IMR-90 (cell line): Measurements from ENCODE around the gene SAMD11. TPM values are rescaled to one million over a fixed set of nuclear protein-coding genes. Genes with fewer than 3 reads are reported as not detected.

Experiments
- ATAC-seq: fragments of 200-7000 bp; cut with Tn5 transposase; 2 replicates; pipeline ENCODE4 v1.9.1; 2020; ENCODE audit warnings: low read depth, mild to moderate bottlenecking, moderate library complexity
- BruUV-seq: library from RNA; stranded (reverse); fragments of 400-500 nt; replicated peaks from 2 replicates; lab custom pipeline; 2021; lab: Mats Ljungman, UMichigan
- CTCF ChIA-PET: fragments of 300-600 bp; formaldehyde crosslinking; extraction: SDS; loops from one replicate; lab custom pipeline; 2021; ENCODE audit warnings: antibody characterized with exemption; lab: Yijun Ruan, JAX
- POLR2A ChIA-PET: fragments of 300-600 bp; sonication (Branson Sonifier 250); formaldehyde crosslinking; loops from one replicate; lab custom pipeline; 2022; ENCODE audit warnings: antibody characterized with exemption; ENCODE audit not compliant: unreplicated experiment; lab: Charles Lee
- DNase-seq: peaks from one replicate; pipeline ENCODE4 v3.0.0; 2013
- H2AFZ ChIP-seq: replicated peaks from 2 replicates; pipeline ENCODE3; 2013; ENCODE audit warnings: low read length, mild to moderate bottlenecking; ENCODE audit not compliant: poor library complexity
- H2AK5ac ChIP-seq: 2 replicates; pipeline ENCODE4 v1.6.1; 2013; ENCODE audit warnings: low read depth, low read length, inconsistent platforms
- H2AK9ac ChIP-seq: replicated peaks from 2 replicates; pipeline ENCODE3; 2013; ENCODE audit warnings: mild to moderate bottlenecking, low read depth, low read length, moderate library complexity; ENCODE audit not compliant: poor library complexity
- H2BK120ac ChIP-seq: 2 replicates; pipeline ENCODE4 v1.6.1; 2013; ENCODE audit warnings: low read depth, low read length, inconsistent platforms
- H2BK15ac ChIP-seq: 3 replicates; pipeline ENCODE4 v1.6.1; 2013; ENCODE audit warnings: low read depth, low read length, inconsistent platforms
- H2BK20ac ChIP-seq: 2 replicates; pipeline ENCODE4 v1.6.1; 2013; ENCODE audit warnings: low read depth, mild to moderate bottlenecking, inconsistent platforms, low read length, moderate library complexity
- H2BK5ac ChIP-seq: 2 replicates; pipeline ENCODE4 v1.6.1; 2013; ENCODE audit warnings: mild to moderate bottlenecking, low read depth, low read length, inconsistent platforms; ENCODE audit not compliant: poor library complexity, severe bottlenecking
- H3K14ac ChIP-seq: replicated peaks from 2 replicates; pipeline ENCODE4 v1.6.1; 2013; ENCODE audit warnings: low read depth, low read length, inconsistent platforms
- H3K18ac ChIP-seq: 2 replicates; pipeline ENCODE4 v1.6.1; 2013; ENCODE audit warnings: low read depth, low read length, control low read depth
- H3K23ac ChIP-seq: 2 replicates; pipeline ENCODE4 v1.6.1; 2013; ENCODE audit warnings: low read depth, low read length, inconsistent platforms
- H3K27ac ChIP-seq: 2 replicates; pipeline ENCODE4 v1.5.1; 2013; ENCODE audit warnings: mild to moderate bottlenecking, control low read depth, low read length; ENCODE audit not compliant: insufficient read depth
- H3K27me3 ChIP-seq: 2 replicates; pipeline ENCODE4 v1.6.1; 2013; ENCODE audit warnings: low read length; ENCODE audit not compliant: control insufficient read depth, insufficient read depth
- H3K36me3 ChIP-seq: 2 replicates; pipeline ENCODE4 v1.6.1; 2013; ENCODE audit warnings: low read length, mixed read lengths; ENCODE audit not compliant: control insufficient read depth, insufficient read depth
- H3K4ac ChIP-seq: 2 replicates; pipeline ENCODE4 v1.6.1; 2013; ENCODE audit warnings: low read depth, low read length, inconsistent platforms
- H3K4me1 ChIP-seq: 2 replicates; pipeline ENCODE4 v1.6.1; 2013; ENCODE audit warnings: low read length, mixed read lengths; ENCODE audit not compliant: control insufficient read depth, insufficient read depth
- H3K4me2 ChIP-seq: 2 replicates; pipeline ENCODE4 v1.6.1; 2013; ENCODE audit warnings: low read depth, mild to moderate bottlenecking, control low read depth, low read length, moderate library complexity
- H3K4me3 ChIP-seq: 2 replicates; pipeline ENCODE4 v1.5.1; 2013; ENCODE audit warnings: low read depth, mild to moderate bottlenecking, control low read depth, low read length, moderate library complexity; ENCODE audit not compliant: insufficient read depth
- H3K56ac ChIP-seq: 2 replicates; pipeline ENCODE4 v1.6.1; 2013; ENCODE audit warnings: low read length, inconsistent platforms; ENCODE audit not compliant: insufficient read depth; ENCODE audit errors: extremely low read depth
- H3K79me1 ChIP-seq, 2 experiments: 2 replicates each; pipeline ENCODE4 v1.6.1; 2013; ENCODE audit warnings: low read length in 2 of 2, inconsistent platforms in 1 of 2, low read depth in 1 of 2
- H3K9ac ChIP-seq: 2 replicates; pipeline ENCODE4 v1.6.1; 2013; ENCODE audit warnings: low read depth, low read length, control low read depth
- H3K9me1 ChIP-seq: 2 replicates; pipeline ENCODE4 v1.6.1; 2013; ENCODE audit warnings: low read length, inconsistent platforms; ENCODE audit not compliant: insufficient read depth
- H3K9me3 ChIP-seq: 2 replicates; pipeline ENCODE4 v1.6.1; 2013; ENCODE audit warnings: low read length; ENCODE audit not compliant: control insufficient read depth, insufficient read depth
- H4K20me1 ChIP-seq: 2 replicates; pipeline ENCODE4 v1.6.1; 2013; ENCODE audit warnings: low read length, inconsistent platforms; ENCODE audit not compliant: insufficient read depth
- H4K5ac ChIP-seq: 2 replicates; pipeline ENCODE4 v1.6.1; 2013; ENCODE audit warnings: mild to moderate bottlenecking, low read depth, low read length, control low read depth
- H4K8ac ChIP-seq, 2 experiments: 2 replicates each; pipeline ENCODE4 v1.6.1; 2013; ENCODE audit warnings: low read depth in 2 of 2, low read length in 2 of 2, control low read depth in 1 of 2, inconsistent platforms in 1 of 2
- H4K91ac ChIP-seq: 2 replicates; pipeline ENCODE4 v1.6.1; 2013; ENCODE audit warnings: low read depth, low read length, inconsistent platforms; ENCODE audit not compliant: insufficient read depth
- BHLHE40 ChIP-seq: fragments of 150-350 bp; IDR thresholded peaks from 2 replicates; pipeline ENCODE4 v1.6.1; 2016; ENCODE audit warnings: mild to moderate bottlenecking, low read depth, low read length
- CEBPB ChIP-seq: IDR thresholded peaks from 2 replicates; pipeline ENCODE4 v1.6.1; 2012; ENCODE audit warnings: low read depth, low read length, improper control_type of control experiment
- CHD1 ChIP-seq: IDR thresholded peaks from 2 replicates; pipeline ENCODE4 v1.6.1; 2012; ENCODE audit warnings: low read depth, low read length, improper control_type of control experiment
- CTCF ChIP-seq: conservative IDR thresholded peaks from 2 replicates; pipeline ENCODE4 v1.5.1; 2012; ENCODE audit warnings: mild to moderate bottlenecking, low read depth, low read length, improper control_type of control experiment
- FOS ChIP-seq: fragments of 150-350 bp; IDR thresholded peaks from 2 replicates; pipeline ENCODE4 v1.6.1; 2016; ENCODE audit warnings: low read depth, low read length
- MAFK ChIP-seq: IDR thresholded peaks from 2 replicates; pipeline ENCODE4 v1.6.1; 2012; ENCODE audit warnings: low read depth, low read length, improper control_type of control experiment
- MAZ ChIP-seq: IDR thresholded peaks from 2 replicates; pipeline ENCODE4 v1.6.1; 2012; ENCODE audit warnings: low read depth, mild to moderate bottlenecking, low read length, improper control_type of control experiment, moderate library complexity, borderline replicate concordance
- MXI1 ChIP-seq: IDR thresholded peaks from 2 replicates; pipeline ENCODE4 v1.6.1; 2012; ENCODE audit warnings: low read depth, mild to moderate bottlenecking, low read length, moderate library complexity, borderline replicate concordance
- NFE2L2 ChIP-seq: fragments of 150-350 bp; IDR thresholded peaks from 2 replicates; pipeline ENCODE4 v1.6.1; 2016; ENCODE audit warnings: low read depth, mild to moderate bottlenecking, low read length
- POLR2A ChIP-seq: IDR thresholded peaks from 2 replicates; pipeline ENCODE4 v1.6.1; 2012; ENCODE audit warnings: mild to moderate bottlenecking, low read depth, low read length
- RAD21 ChIP-seq: IDR thresholded peaks from 2 replicates; pipeline ENCODE4 v1.6.1; 2012; ENCODE audit warnings: low read length, improper control_type of control experiment
- RCOR1 ChIP-seq: IDR thresholded peaks from 2 replicates; pipeline ENCODE4 v1.6.1; 2012; ENCODE audit warnings: mild to moderate bottlenecking, low read length, improper control_type of control experiment; ENCODE audit not compliant: insufficient replicate concordance
- RFX5 ChIP-seq: IDR thresholded peaks from 2 replicates; pipeline ENCODE4 v1.8.0; 2012; ENCODE audit warnings: low read depth, mild to moderate bottlenecking, low read length, moderate library complexity
- SMC3 ChIP-seq: fragments of 150-350 bp; IDR thresholded peaks from 2 replicates; pipeline ENCODE4 v1.6.1; 2016; ENCODE audit warnings: low read depth, mild to moderate bottlenecking, antibody characterized with exemption, low read length, moderate library complexity
- WGBS, 2 experiments: methylation state at CpG; one replicate each; pipeline versions ENCODE4 v1.1.5 to v1.1.7; 2013; ENCODE audit warnings: missing lambda C conversion rate in 2 of 2; ENCODE audit not compliant: insufficient read length in 1 of 2; ENCODE audit errors: extremely low coverage in 2 of 2; 5-methylcytosine and 5-hydroxymethylcytosine counted together
- dilution Hi-C: fragments of 300-500 bp; cut with HindIII; formaldehyde crosslinking; loops from one replicate; pipeline ENCODE4 v1.14.3; 2018; ENCODE audit warnings: low sequenced_read_pairs; ENCODE audit not compliant: unreplicated experiment
- in situ Hi-C: fragments of 300-500 bp; cut with MboI; formaldehyde crosslinking; loops from 3 replicates; pipeline ENCODE4 v1.14.3; 2019; ENCODE audit warnings: low sequenced_read_pairs, inconsistent platforms, mixed read lengths
- intact Hi-C: fragments of 100-400 bp; cut with micrococcal nuclease; formaldehyde crosslinking; loops from 2 replicates; pipeline ENCODE4 v1.10.0; 2022
- polyA plus RNA-seq, 3 experiments: library from polyadenylated mRNA; depleted of rRNA; stranded (reverse); fragments of >200 nt; gene quantifications; 2 replicates each; pipeline ENCODE4 v1.2.3, GENCODE V29; 2012; ENCODE audit warnings: low replicate concordance in 1 of 3
- total RNA-seq: library from RNA; depleted of rRNA; stranded (reverse); fragments of >200 nt; gene quantifications from 2 replicates; pipeline ENCODE4 v1.2.3, GENCODE V29; 2012
- TF ChIP-seq, protein P1 (sequence below): fragments of 150-350 bp; IDR thresholded peaks from 2 replicates; pipeline ENCODE4 v1.6.1; 2017; ENCODE audit warnings: mild to moderate bottlenecking, antibody characterized with exemption, low read length, low read depth

Gene SAMD11
- total and polyA plus RNA-seq, 2 of the 4 experiments (the other 2 are of a cell fraction), result 5.9 to 22.9 TPM

GRCh38 chr1:945688-946556, 22.2 kb downstream of the SAMD11 start:
- DNase-seq (no peak), ATAC-seq (no peak)
- H3K9ac ChIP-seq, result no peak overlapping the region
- in situ Hi-C loops (no loop called here), intact Hi-C loops (no loop called here), dilution Hi-C loops (no loop called here)
- no peak overlapping the region for H3K18ac ChIP-seq
- no peak overlapping the region; the same call in 1 of the 2 replicates for H2AK5ac ChIP-seq
- BruUV-seq, result no TSS peak
- H3K9me1 ChIP-seq, result peaks cover 7% of the 10 kb centered on the region
- H2BK15ac ChIP-seq, result no peak overlapping the region
- no peak overlapping the region for H4K91ac ChIP-seq
- no peak overlapping the region for H2BK20ac ChIP-seq
- H3K79me1 ChIP-seq, result peaks cover 9 to 15% of the 10 kb centered on the region in 2 experiments
- H3K14ac ChIP-seq, result no peak overlapping the region
- H3K4ac ChIP-seq, result 0 out of 2 replicates have a peak overlapping the region, but pooled peaks have one; percentile 64
- H3K9me3 ChIP-seq, result no peaks in the 10 kb centered on the region
- no peak overlapping the region for H3K4me2 ChIP-seq
- H3K23ac ChIP-seq, result no peak overlapping the region
- H2AFZ ChIP-seq, result no peak overlapping the region
- no peaks in the 10 kb centered on the region for H3K27me3 ChIP-seq
- ChIA-PET POLR2A (no interaction called here), CTCF (no interaction called here)
- H2BK5ac ChIP-seq, result no peak overlapping the region
- whole genome bisulfite sequencing, 2 experiments, result 92% methylated on average over 7 of the region's 29 CpGs; no CpG with 5 or more reads in 1 of the 2 experiments
- H3K56ac ChIP-seq, result no peak overlapping the region
- H4K5ac ChIP-seq, result no peak overlapping the region
- peak overlapping the region in 1 of 2 experiments; percentile 31; a peak in 1 of 4 replicates for H4K8ac ChIP-seq
- no peak overlapping the region for H3K4me3 ChIP-seq
- H3K27ac ChIP-seq, result no peak overlapping the region
- peaks cover 24% of the 10 kb centered on the region for H4K20me1 ChIP-seq
- H3K4me1 ChIP-seq, result peaks cover 31% of the 10 kb centered on the region
- H2AK9ac ChIP-seq, result no peak overlapping the region
- H2BK120ac ChIP-seq, result no peak overlapping the region
- peaks cover 52% of the 10 kb centered on the region for H3K36me3 ChIP-seq
- TF ChIP-seq RFX5 (no peak), NFE2L2 (no peak), CEBPB (no peak), CTCF (no peak), POLR2A (no peak), BHLHE40 (no peak), MXI1 (no peak), RAD21 (no peak), MAFK (no peak), RCOR1 (no peak), SMC3 (no peak), FOS (no peak), MAZ (no peak), CHD1 (no peak)
- TF ChIP-seq, protein P1, sequence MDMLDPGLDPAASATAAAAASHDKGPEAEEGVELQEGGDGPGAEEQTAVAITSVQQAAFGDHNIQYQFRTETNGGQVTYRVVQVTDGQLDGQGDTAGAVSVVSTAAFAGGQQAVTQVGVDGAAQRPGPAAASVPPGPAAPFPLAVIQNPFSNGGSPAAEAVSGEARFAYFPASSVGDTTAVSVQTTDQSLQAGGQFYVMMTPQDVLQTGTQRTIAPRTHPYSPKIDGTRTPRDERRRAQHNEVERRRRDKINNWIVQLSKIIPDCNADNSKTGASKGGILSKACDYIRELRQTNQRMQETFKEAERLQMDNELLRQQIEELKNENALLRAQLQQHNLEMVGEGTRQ, result no peak
